PC-9 (cell line): ENCODE measurements around the gene DNAJB13. TPM values are rescaled to one million over a fixed set of nuclear protein-coding genes. Genes with fewer than 3 reads are reported as not detected.

Experiments
- BruUV-seq: library from RNA; stranded (reverse); fragments of 400-500 nt; replicated peaks from 2 replicates; lab custom pipeline; 2021; lab: Mats Ljungman, UMichigan
- CTCF ChIA-PET: fragments of 300-600 bp; sonication (Branson Sonifier 250); formaldehyde crosslinking; loops from one replicate; lab custom pipeline; 2022; ENCODE audit warnings: antibody characterized with exemption; lab: Charles Lee
- POLR2A ChIA-PET: fragments of 300-600 bp; sonication (Branson Sonifier 250); formaldehyde crosslinking; loops from one replicate; lab custom pipeline; 2022; ENCODE audit warnings: antibody characterized with exemption; ENCODE audit not compliant: unreplicated experiment; lab: Charles Lee
- DNase-seq, 2 experiments: peaks; one replicate each; pipeline versions ENCODE4 v3.0.0 to v3.0.0-alpha.2; 2015 to 2022; ENCODE audit warnings: mixed read lengths in 1 of 2
- H2AFZ ChIP-seq: fragments of 200-600 bp; sonication (generic); 2 replicates; pipeline ENCODE4 v1.8.1; 2017; ENCODE audit warnings: antibody characterized with exemption
- H3F3A ChIP-seq: fragments of 200-600 bp; sonication (generic); 2 replicates; pipeline ENCODE4 v1.8.1; 2017; ENCODE audit warnings: antibody characterized with exemption, mild to moderate bottlenecking, low read depth; ENCODE audit not compliant: insufficient read depth
- H3K27ac ChIP-seq: fragments of 200-600 bp; sonication (generic); 2 replicates; pipeline ENCODE4 v1.6.1; 2016; ENCODE audit warnings: mixed run types
- H3K27me3 ChIP-seq: fragments of 200-600 bp; sonication (generic); 2 replicates; pipeline ENCODE4 v1.6.1; 2016; ENCODE audit warnings: low read depth, mixed run types; ENCODE audit not compliant: insufficient read depth
- H3K36me3 ChIP-seq: fragments of 200-600 bp; sonication (generic); 2 replicates; pipeline ENCODE4 v1.6.1; 2016; ENCODE audit warnings: low read depth, mixed run types
- H3K4me1 ChIP-seq: fragments of 200-600 bp; sonication (generic); replicated peaks from 2 replicates; pipeline ENCODE4 v1.6.1; 2016; ENCODE audit warnings: mixed run types; ENCODE audit not compliant: insufficient read depth
- H3K4me2 ChIP-seq: fragments of 200-600 bp; sonication (generic); 2 replicates; pipeline ENCODE4 v1.6.1; 2017; ENCODE audit warnings: mixed run types
- H3K4me3 ChIP-seq: fragments of 200-600 bp; sonication (generic); 2 replicates; pipeline ENCODE4 v1.6.1; 2016; ENCODE audit warnings: mixed run types
- H3K79me2 ChIP-seq: fragments of 200-600 bp; sonication (generic); 2 replicates; pipeline ENCODE4 v1.6.1; 2017; ENCODE audit warnings: low read depth, mixed run types
- H3K9me2 ChIP-seq: fragments of 200-600 bp; sonication (generic); 2 replicates; pipeline ENCODE4 v1.8.1; 2017; ENCODE audit warnings: mild to moderate bottlenecking; ENCODE audit not compliant: insufficient read depth
- H3K9me3 ChIP-seq: fragments of 200-600 bp; sonication (generic); 2 replicates; pipeline ENCODE4 v1.8.1; 2016; ENCODE audit warnings: low read depth; ENCODE audit not compliant: insufficient read depth
- H4K20me1 ChIP-seq: fragments of 200-600 bp; sonication (generic); 2 replicates; pipeline ENCODE4 v1.8.1; 2017; ENCODE audit not compliant: insufficient read depth
- CTCF ChIP-seq: fragments of 200-600 bp; sonication (generic); conservative IDR thresholded peaks from 2 replicates; pipeline ENCODE4 v1.6.1; 2017; ENCODE audit warnings: mixed run types, antibody characterized with exemption, mild to moderate bottlenecking, moderate library complexity
- EZH2 ChIP-seq: fragments of 200-600 bp; sonication (generic); IDR thresholded peaks from 2 replicates; pipeline ENCODE4 v1.8.0; 2017; ENCODE audit warnings: antibody characterized with exemption, low read depth
- intact Hi-C: fragments of 100-400 bp; cut with micrococcal nuclease; formaldehyde crosslinking; loops from one replicate; pipeline ENCODE4 v1.10.0; 2022; ENCODE audit not compliant: unreplicated experiment
- total RNA-seq: library from RNA; stranded (reverse); gene quantifications from 2 replicates; pipeline ENCODE4 v1.2.3, GENCODE V29; 2021

Gene DNAJB13
- total RNA-seq, 1 experiment from 2014 or later: 0.79 TPM

DNA sequence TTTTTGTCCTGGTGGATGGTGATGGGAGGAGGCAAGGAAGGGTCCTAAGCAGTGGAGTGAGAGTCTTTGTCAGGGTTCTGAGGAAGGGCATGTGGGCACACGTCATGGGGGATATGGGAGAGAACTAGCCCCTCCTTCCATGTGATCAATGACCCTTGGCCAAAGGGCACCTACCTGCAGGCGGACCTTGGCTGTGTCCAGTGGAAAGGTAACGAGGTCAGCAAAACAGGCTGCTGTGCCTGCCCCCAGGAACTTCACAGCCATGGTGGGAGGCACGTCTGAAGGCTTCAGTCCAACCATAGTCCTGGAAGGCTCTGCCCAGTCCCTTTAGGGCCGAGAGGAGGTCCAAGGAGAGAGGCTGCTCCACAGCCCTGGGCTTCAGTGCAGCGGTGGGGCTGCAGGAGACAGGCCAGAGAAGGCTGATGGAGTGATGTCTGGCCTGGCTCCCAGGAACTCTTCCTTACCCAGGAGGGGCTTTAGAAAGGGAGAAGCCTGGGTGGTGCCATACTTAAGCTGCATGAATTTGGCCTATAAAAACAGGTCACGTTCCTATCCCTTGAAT, 56.0 kb downstream of the DNAJB13 start:
- no peak for DNase-seq
- intact Hi-C loops: no loop called here
- Histone ChIP-seq H4K20me1 (no peaks in the 10 kb centered on the region), H3K9me3 (no peaks in the 10 kb centered on the region), H3K79me2 (no peaks in the 10 kb centered on the region), H3K27me3 (no peaks in the 10 kb centered on the region), H3K4me3 (no peak overlapping the region), H3F3A (peaks cover 4% of the 10 kb centered on the region; the same call in 1 of the 2 replicates), H3K9me2 (no peaks in the 10 kb centered on the region), H3K27ac (no peak overlapping the region), H3K36me3 (no peaks in the 10 kb centered on the region), H3K4me2 (no peak overlapping the region), H3K4me1 (no peaks in the 10 kb centered on the region), H2AFZ (no peak overlapping the region)
- ChIA-PET CTCF (no interaction called here), POLR2A (no interaction called here)
- no peak for TF ChIP-seq EZH2
- TF ChIP-seq CTCF: no peak
- BruUV-seq: no TSS peak

DNA sequence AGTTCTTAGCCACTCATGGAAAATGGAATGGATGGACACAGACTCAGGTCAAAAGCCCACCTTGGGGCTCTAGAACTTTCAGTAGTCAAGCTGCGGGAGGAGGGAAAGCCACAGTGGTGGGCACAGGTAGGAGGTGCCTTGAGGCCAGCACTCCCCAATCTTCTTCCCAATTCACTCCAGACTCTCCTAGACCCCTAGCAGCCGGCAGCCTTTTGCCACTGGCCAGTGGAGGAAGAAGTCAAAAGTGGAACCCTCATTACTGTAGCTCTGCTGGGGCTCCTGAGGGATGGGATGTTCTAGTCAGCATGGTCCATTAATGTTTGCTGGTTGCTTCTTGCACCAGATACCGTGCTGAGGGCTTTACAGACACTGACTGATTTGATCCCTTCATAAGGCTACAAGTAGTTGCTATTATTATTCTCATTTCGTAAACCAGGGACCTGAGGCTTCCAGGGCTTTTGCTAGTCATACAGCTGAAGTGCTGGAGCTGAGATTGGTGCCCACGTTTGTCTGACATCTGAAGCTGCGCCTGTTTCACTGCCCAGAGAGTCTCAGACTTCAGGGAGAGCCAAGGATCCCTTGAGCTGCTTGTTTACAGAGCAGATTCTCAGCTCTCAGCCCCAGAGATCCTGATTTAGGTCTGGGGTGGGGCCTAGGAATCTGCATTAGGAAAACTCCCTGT, 57.0 kb downstream of the DNAJB13 start:
- TF ChIP-seq CTCF: no peak
- no peak for TF ChIP-seq EZH2
- H3K79me2 ChIP-seq: no peaks in the 10 kb centered on the region
- POLR2A ChIA-PET: interaction anchor here (0.6 kb wide), 2 partner anchors 15 to 25 kb away, joined by 4 to 6 read pairs; no protein-coding TSS in a partner anchor
- no peaks in the 10 kb centered on the region for H3K9me3 ChIP-seq
- H4K20me1 ChIP-seq: no peaks in the 10 kb centered on the region
- DNase-seq: no peak
- CTCF ChIA-PET: no interaction called here
- H3K4me1 ChIP-seq: no peaks in the 10 kb centered on the region
- no peaks in the 10 kb centered on the region for H3K36me3 ChIP-seq
- no peaks in the 10 kb centered on the region for H3K9me2 ChIP-seq
- no peak overlapping the region for H3K4me3 ChIP-seq
- no peak overlapping the region for H2AFZ ChIP-seq
- H3K27ac ChIP-seq: no peak overlapping the region
- H3K27me3 ChIP-seq: no peaks in the 10 kb centered on the region
- BruUV-seq: no TSS peak
- intact Hi-C loops: no loop called here
- H3F3A ChIP-seq: peaks cover 4% of the 10 kb centered on the region; the same call in 1 of the 2 replicates
- no peak overlapping the region for H3K4me2 ChIP-seq

- Histone ChIP-seq H3K79me2 (no peaks in the 10 kb centered on the region), H3K4me2 (no peak within 1 kb of the TSS), H3K9me3 (no peaks in the 10 kb centered on the region), H3K36me3 (no peaks in the 10 kb centered on the region), H3K27ac (no peak within 1 kb of the TSS), H3F3A (peaks cover 4% of the 10 kb centered on the region; the same call in 1 of the 2 replicates), H2AFZ (no peak within 1 kb of the TSS), H3K9me2 (no peaks in the 10 kb centered on the region), H3K4me1 (no peaks in the 10 kb centered on the region), H4K20me1 (no peaks in the 10 kb centered on the region), H3K4me3 (no peak within 1 kb of the TSS), H3K27me3 (no peaks in the 10 kb centered on the region)
- ChIA-PET CTCF (no interaction called here), POLR2A (interaction anchor here (0.6 kb wide), 2 partner anchors 16 to 25 kb away, joined by 4 to 6 read pairs; no protein-coding TSS in a partner anchor)
- no TSS peak for BruUV-seq
- TF ChIP-seq CTCF (no peak), EZH2 (no peak)
- intact Hi-C loops: no loop called here
- DNase-seq: no peak
Observed at GRCh38 chr11:74008373-74009229, 57.8 kb downstream of the DNAJB13 start, which contains the start of gene UCP3. UCP3 (minus strand) TSS chr11:74009085; CDS start chr11:74007042, 2,043 bp downstream.
